ENCODE data around the gene FGF9.

FGF9 gene

DNA sequence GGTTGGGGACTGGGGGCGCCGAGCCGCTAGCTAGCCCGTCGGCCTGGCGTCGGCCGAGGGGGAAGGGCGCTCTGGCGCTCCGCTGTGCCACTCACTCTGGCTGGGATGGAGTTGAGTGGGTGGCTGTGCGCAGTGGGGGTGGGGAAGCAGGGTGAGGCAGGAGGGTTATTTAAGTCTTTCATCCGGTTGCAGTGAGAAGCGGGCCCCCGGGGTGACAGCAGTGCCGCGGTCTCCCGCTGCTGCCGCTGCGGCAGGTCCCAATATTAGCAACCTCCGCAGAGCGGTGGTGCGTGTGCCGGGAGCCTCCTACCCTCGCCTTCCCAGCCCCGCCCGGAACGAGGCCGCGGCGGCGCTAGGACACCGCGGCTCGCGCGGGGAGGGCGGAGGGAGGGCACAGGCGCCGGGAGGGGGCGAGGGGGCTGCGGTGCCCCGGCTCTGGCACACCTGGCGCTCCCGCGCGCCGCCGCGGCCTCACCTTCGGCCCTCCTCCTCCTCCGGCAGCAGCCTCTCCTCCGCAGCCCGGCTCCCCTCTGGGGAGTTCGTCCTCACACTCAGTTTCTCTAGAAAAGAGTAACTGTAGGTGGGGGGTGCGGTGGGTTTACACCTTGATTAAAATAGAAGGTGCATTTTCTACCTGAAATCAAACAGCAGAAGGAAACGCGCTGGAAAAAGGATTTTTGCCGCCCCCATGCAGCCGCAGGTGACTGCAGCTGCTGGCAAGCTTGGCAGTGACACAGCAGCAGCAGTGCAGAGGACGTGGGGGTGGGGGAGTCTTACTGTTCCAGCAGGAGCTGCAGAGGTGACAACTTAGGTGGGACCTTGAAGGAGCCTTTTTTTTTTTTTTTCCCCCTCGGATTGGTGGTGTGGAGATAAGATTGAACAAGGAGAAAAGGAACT, 4.5 kb downstream of the FGF9 start:
- no peak for DNase-seq

GRCh38 chr13:21676611-21677021, 5.7 kb downstream of the FGF9 start:
- DNase-seq, result no peak

DNA sequence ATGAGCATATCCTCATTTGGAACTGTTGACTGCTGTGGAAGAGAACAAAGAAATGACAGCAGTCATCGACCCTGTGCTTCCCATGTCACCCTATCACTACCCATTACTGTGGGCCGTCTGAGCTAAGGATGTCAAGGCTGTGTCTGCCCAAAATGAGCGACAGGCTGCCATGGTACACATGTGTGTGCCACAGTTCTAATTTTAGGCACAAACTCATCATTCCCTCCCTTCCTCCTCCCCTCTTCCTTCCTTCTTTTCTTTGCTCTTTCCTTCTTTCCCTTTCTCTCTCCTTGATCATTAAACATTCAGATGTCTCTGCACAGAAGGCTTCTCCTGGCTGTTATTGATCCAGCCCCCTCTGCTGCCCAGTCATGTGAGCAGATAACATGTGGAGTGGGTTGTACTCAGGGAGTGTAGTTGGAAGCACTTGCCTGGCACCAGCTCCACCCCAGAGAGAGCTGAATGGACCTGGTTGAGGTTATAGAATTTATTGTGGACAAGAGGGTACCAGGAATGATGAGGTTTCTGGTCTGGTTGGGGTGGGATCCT, 6.3 kb downstream of the FGF9 start:
- DNase-seq, result no peak

DNA sequence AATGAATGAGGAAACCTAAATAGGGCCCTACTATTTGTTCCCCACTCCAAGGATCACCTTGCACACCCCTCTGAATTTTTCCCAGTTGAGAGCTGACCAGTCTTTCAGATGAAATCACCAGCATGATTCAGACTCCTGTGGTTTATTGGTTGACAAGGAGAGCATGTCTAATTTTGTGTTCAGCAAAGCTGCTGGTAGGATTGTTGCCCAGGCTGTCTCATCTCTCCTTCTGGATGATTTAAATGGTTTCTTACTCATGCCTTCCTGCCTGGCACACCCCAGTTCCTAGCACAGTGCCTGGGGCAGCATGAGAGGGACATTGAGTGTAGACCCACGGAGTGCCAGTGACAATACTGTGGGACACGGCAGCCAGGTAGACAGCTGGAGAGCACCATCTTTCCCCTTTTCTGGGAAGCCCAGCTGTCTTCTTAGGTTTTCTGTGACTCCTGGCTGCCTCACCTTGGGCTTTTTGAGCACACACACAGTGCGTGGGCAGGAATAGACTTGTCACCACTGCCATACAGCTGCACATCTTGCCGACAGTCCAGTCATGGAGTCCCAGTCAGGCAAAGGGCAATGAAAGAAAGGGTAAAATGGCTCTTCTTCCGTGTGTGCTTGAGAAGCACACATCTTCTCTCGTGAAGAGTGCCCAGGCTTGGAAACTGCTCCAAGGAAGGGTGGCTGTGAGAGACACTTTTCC, 12.3 kb downstream of the FGF9 start:
- no peak for DNase-seq

- no peak for DNase-seq
Measured at GRCh38 chr13:21684576-21684975, 13.7 kb downstream of the FGF9 start.

- DNase-seq, result no peak
Measured at GRCh38 chr13:21685485-21686064, 14.7 kb downstream of the FGF9 start.

- DNase-seq, result no peak
Measured at GRCh38 chr13:21686751-21687391, 16.0 kb downstream of the FGF9 start.

GRCh38 chr13:21688056-21688455, 17.2 kb downstream of the FGF9 start:
- no peak for DNase-seq

GRCh38 chr13:21689097-21689496, 18.2 kb downstream of the FGF9 start:
- DNase-seq, result no peak

- no peak for DNase-seq
Measured at GRCh38 chr13:21690955-21691354, 20.1 kb downstream of the FGF9 start.

- DNase-seq, result no peak
Measured at GRCh38 chr13:21691500-21691899, 20.6 kb downstream of the FGF9 start.

GRCh38 chr13:21691928-21692327, 21.1 kb downstream of the FGF9 start:
- no peak for DNase-seq

DNA sequence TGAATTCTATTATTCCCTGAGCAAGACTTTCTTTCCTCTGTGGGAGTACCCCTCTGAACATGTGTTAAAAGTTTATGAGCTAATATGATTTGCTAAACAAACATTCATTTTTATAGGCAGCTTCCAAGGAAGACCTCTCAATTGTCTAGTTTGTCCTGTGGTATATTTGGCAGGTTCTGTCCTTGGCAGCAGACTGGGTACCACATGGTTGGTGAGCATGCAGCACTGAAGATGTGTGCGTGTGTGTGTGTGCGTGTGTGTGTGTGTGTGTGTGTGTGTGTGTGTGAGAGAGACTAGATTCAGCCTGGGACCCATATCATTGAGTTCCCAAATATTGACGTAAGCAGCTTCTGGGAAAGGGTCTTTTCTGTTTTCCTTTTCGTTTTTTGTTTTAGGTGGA, 24.0 kb downstream of the FGF9 start:
- no peak for DNase-seq

DNA sequence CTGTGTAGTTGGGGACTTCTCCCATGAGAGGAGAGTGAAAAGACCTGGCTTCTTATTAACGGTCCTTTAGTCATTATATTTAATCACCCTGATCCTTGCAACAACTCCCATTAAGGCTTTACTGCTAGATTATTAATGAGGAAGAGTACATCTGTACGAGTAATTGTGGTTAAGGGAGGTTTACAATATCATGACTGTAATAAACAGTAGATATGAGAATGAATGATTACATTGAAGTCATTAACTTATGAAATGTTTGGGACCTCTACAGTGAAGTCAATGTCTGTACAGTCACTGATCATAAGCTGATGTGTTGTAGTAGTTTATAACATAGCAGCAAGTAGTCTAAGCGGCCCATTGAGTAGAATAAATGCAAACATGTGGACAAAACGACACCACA, 24.7 kb downstream of the FGF9 start:
- no peak for DNase-seq

GRCh38 chr13:21696865-21697448, 26.1 kb downstream of the FGF9 start:
- no peak for DNase-seq

DNA sequence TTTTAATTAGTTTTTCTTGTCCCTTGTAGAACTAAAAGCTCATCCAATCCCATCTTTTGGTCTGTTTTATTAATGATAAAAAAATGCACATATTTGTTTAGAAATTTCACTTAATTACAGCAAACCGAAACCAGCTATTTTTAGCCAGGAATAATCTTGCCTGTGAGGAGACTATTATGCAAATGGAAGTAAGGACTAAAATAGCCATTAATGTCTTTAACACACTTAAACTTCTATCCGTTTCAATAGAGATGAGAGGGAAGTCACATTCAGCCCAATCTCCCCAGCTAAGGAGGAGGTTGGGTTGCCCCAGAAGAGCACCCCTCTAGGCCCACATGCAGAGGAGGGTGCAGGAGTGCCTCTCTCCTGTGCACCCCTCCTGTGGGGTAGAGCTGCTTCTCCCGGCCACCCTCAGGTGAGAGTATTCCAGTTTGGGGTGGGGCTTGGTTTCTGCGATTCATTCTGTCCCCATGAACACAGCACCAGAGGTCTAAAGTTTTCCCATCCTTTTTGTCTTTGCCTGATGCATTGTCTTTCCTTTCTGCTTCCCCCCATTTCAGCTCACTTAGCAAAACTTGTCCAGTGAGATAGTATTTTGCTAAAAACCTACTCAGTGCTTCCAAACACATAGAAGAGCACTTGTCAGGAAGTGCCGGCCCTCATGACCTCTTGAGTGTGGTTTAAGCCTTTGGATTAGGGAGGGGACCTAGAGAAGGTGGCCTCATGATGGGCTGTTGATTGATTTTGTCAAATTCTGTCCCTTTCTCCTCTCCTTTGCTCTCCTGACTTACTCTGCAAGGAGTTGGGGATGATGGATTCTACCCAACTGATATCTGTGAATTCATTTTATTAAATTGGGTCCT, 28.2 kb downstream of the FGF9 start:
- no peak for DNase-seq

- no peak for DNase-seq
Measured at GRCh38 chr13:21701460-21701859, 30.6 kb downstream of the FGF9 start.

GRCh38 chr13:21703846-21704245, 33.0 kb downstream of the FGF9 start:
- no peak for DNase-seq

- DNase-seq, result no peak
Measured at GRCh38 chr13:21707586-21707985, 36.7 kb downstream of the FGF9 start.

- no peak for DNase-seq
Measured at GRCh38 chr13:21709697-21710096, 38.8 kb downstream of the FGF9 start.

GRCh38 chr13:21710163-21710562, 39.3 kb downstream of the FGF9 start:
- DNase-seq, result no peak

GRCh38 chr13:21717817-21718216, 46.9 kb downstream of the FGF9 start:
- no peak for DNase-seq

Data from activated CD4-positive, alpha-beta T cell treated with anti-CD3 and anti-CD28 coated beads for 1 hour (primary cell).